ENCODE results near the gene PLXNB1. TPM values are rescaled to one million over a fixed set of nuclear protein-coding genes. Genes with fewer than 3 reads are reported as not detected.

Gene PLXNB1
- total RNA-seq, 1 experiment from 2014 or later: 149 TPM

DNA sequence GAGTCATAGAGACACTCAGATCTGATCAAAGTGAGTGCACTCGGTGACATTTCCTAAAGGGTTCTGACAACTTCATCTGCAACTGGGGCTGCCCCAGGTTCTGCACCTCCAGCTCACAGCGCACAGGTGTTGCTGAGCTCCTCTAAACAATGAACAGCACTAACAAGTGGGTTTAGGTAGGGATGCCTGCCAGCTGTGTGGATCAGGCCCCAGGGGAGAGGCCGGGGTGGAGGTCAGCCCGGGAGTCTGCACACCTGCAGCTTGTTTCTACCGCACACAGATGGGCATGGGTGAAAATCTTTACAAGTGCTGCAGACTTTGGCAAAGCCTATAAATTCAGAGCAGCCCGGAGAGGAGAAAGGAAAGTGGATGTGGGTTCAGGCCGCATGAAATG, 57.5 kb downstream of the PLXNB1 start:
- Histone ChIP-seq H3K27me3 (replicated peaks; ENCODE audit: control insufficient read depth, insufficient read depth, low read length) (no peaks in the 10 kb centered on the region), H3K4me1 (peaks cover 19% of the 10 kb centered on the region), H3K9me3 (no peaks in the 10 kb centered on the region), H3K4me3 (ENCODE audit: low read depth, low read length) (no peak overlapping the region), H3K36me3 (ENCODE audit: control insufficient read depth, insufficient read depth, low read length) (no peaks in the 10 kb centered on the region)
- TF ChIP-seq, protein P1, sequence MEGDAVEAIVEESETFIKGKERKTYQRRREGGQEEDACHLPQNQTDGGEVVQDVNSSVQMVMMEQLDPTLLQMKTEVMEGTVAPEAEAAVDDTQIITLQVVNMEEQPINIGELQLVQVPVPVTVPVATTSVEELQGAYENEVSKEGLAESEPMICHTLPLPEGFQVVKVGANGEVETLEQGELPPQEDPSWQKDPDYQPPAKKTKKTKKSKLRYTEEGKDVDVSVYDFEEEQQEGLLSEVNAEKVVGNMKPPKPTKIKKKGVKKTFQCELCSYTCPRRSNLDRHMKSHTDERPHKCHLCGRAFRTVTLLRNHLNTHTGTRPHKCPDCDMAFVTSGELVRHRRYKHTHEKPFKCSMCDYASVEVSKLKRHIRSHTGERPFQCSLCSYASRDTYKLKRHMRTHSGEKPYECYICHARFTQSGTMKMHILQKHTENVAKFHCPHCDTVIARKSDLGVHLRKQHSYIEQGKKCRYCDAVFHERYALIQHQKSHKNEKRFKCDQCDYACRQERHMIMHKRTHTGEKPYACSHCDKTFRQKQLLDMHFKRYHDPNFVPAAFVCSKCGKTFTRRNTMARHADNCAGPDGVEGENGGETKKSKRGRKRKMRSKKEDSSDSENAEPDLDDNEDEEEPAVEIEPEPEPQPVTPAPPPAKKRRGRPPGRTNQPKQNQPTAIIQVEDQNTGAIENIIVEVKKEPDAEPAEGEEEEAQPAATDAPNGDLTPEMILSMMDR (IDR thresholded peaks at IDR 0.05; ENCODE audit: insufficient read depth in 1 of 2, low read depth in 1 of 2, low read length in 1 of 2, severe bottlenecking in 1 of 2, unreplicated experiment in 1 of 2): no peak
- Mint-ChIP-seq H3K4me1 (ENCODE audit: low read depth, unreplicated experiment) (peaks cover 42% of the 10 kb centered on the region), H3K27me3 (ENCODE audit: insufficient read depth, unreplicated experiment) (no peaks in the 10 kb centered on the region), H3K4me3 (ENCODE audit: unreplicated experiment) (no peak overlapping the region), H3K9me3 (ENCODE audit: unreplicated experiment) (no peaks in the 10 kb centered on the region), H3K36me3 (ENCODE audit: insufficient read depth, unreplicated experiment) (peaks cover 4% of the 10 kb centered on the region), H3K27ac (ENCODE audit: unreplicated experiment) (peak overlapping the region; percentile 79)
- intact Hi-C loops (cut with micrococcal nuclease; ENCODE audit: unreplicated experiment): loop anchor here (2.0 kb wide), 1 partner anchor 26 kb away; no protein-coding TSS in a partner anchor
- POLR2A ChIA-PET: interaction anchor here (0.8 to 1.4 kb wide), 2 partner anchors 16 to 67 kb away, joined by 3 read pairs; partner anchors contain the start of gene CCDC51
- no TSS peak for BruUV-seq (replicated peaks)
- DNase-seq: no peak
- CTCF ChIA-PET: interaction anchor here (0.8 to 1.7 kb wide), 4 partner anchors 25 to 64 kb away, joined by 3 to 9 read pairs (median 6); no protein-coding TSS in a partner anchor

DNA sequence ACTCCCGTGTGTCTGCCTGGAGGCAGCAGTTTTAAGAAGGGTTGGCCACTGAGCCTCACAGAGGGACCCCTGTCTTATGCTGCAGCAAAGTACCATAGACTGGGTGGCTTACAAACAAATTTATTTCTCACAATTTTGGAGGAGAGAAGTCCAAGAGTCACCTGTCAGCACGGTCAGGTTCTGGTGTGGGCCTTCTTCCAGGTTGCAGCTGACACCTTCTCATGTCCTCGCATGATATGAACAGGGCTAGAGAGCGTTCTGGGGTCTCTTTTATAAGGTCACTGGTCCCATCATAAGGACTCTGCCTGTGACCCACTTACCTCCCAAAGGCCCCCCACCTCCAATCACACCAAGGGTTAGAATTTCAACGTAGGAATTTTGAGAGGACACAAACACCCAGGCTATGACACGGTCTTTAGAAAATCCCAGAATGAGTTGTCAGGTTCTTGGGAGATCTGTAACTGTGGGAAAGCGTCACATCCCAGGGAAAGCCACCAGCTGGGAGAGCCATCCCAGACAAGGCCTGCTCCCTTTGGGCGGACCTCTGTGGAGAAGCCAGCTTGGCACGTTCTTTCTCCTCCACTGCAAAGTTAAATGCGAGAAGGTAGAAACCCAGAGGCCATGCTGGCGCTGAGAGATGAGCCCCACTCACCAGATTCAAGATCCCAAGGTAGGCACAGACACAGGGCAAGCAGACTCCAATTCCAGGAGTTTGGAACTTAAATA, 58.1 kb downstream of the PLXNB1 start, which contains the start of gene FBXW12:
TSS of gene FBXW12 (plus strand) at position 569 of the 726 bp plus-strand sequence. CDS start 549 bp downstream, outside the sequence.
- Histone ChIP-seq H3K27me3 (replicated peaks; ENCODE audit: control insufficient read depth, insufficient read depth, low read length) (no peaks in the 10 kb centered on the region), H3K36me3 (ENCODE audit: control insufficient read depth, insufficient read depth, low read length) (no peaks in the 10 kb centered on the region), H3K4me1 (peaks cover 19% of the 10 kb centered on the region), H3K4me3 (ENCODE audit: low read depth, low read length) (no peak within 1 kb of the TSS), H3K9me3 (no peaks in the 10 kb centered on the region)
- Mint-ChIP-seq H3K9me3 (ENCODE audit: unreplicated experiment) (no peaks in the 10 kb centered on the region), H3K27ac (ENCODE audit: unreplicated experiment) (peak within 1 kb of the TSS; percentile 79), H3K36me3 (ENCODE audit: insufficient read depth, unreplicated experiment) (peaks cover 4% of the 10 kb centered on the region), H3K27me3 (ENCODE audit: insufficient read depth, unreplicated experiment) (no peaks in the 10 kb centered on the region), H3K4me1 (ENCODE audit: low read depth, unreplicated experiment) (peaks cover 42% of the 10 kb centered on the region), H3K4me3 (ENCODE audit: unreplicated experiment) (peak within 1 kb of the TSS; percentile 41)
- TF ChIP-seq, protein P1 (IDR thresholded peaks at IDR 0.05; ENCODE audit: insufficient read depth in 1 of 2, low read depth in 1 of 2, low read length in 1 of 2, severe bottlenecking in 1 of 2, unreplicated experiment in 1 of 2): no peak
- POLR2A ChIA-PET: interaction anchor here (1.4 kb wide), 1 partner anchor 15 kb away, joined by 3 read pairs; no protein-coding TSS in a partner anchor
- no peak for DNase-seq
- intact Hi-C loops (cut with micrococcal nuclease; ENCODE audit: unreplicated experiment): loop anchor here (2.0 kb wide), 1 partner anchor 25 kb away; no protein-coding TSS in a partner anchor
- BruUV-seq (replicated peaks): no TSS peak
- CTCF ChIA-PET: interaction anchor here (1.0 to 1.7 kb wide), 3 partner anchors 25 to 64 kb away, joined by 5 to 9 read pairs (median 6); no protein-coding TSS in a partner anchor

DNA sequence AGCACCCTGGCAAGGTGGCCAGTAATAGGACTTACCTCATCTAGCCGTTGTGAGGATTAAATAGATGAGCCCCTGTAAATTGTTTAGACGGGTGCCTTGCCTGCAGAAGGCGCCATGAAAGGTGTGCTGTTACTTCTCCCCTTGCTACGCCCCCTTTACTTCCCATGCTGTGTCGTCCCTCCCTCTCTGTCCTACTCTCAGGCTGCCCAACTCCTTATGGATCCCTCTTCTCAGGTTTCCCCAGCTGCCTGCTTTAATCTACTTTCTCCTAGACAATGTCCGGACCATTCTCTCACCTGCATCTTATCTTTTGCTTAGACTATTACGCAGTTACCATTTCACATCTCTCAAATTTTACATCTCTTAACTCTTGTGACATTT, 59.6 kb downstream of the PLXNB1 start:
- TF ChIP-seq, protein P1 (IDR thresholded peaks at IDR 0.05; ENCODE audit: insufficient read depth in 1 of 2, low read depth in 1 of 2, low read length in 1 of 2, severe bottlenecking in 1 of 2, unreplicated experiment in 1 of 2): no peak
- CTCF ChIA-PET: no interaction called here
- Mint-ChIP-seq H3K9me3 (ENCODE audit: unreplicated experiment) (peaks cover 7% of the 10 kb centered on the region), H3K27ac (ENCODE audit: unreplicated experiment) (no peak overlapping the region), H3K4me1 (ENCODE audit: low read depth, unreplicated experiment) (peaks cover 42% of the 10 kb centered on the region), H3K36me3 (ENCODE audit: insufficient read depth, unreplicated experiment) (peaks cover 4% of the 10 kb centered on the region), H3K27me3 (ENCODE audit: insufficient read depth, unreplicated experiment) (no peaks in the 10 kb centered on the region), H3K4me3 (ENCODE audit: unreplicated experiment) (no peak overlapping the region)
- BruUV-seq (replicated peaks): no TSS peak
- DNase-seq: no peak
- POLR2A ChIA-PET: no interaction called here
- Histone ChIP-seq H3K27me3 (replicated peaks; ENCODE audit: control insufficient read depth, insufficient read depth, low read length) (no peaks in the 10 kb centered on the region), H3K4me1 (peaks cover 19% of the 10 kb centered on the region), H3K36me3 (ENCODE audit: control insufficient read depth, insufficient read depth, low read length) (no peaks in the 10 kb centered on the region), H3K4me3 (ENCODE audit: low read depth, low read length) (no peak overlapping the region), H3K9me3 (no peaks in the 10 kb centered on the region)
- intact Hi-C loops (cut with micrococcal nuclease; ENCODE audit: unreplicated experiment): no loop called here
